Peyer's patch (tissue), 4 donors: ENCODE data around the gene TMEM174.

Experiments
- CTCF ChIP-seq, 6 experiments: fragments of 450-650 bp in 4 of 6; fragments of 200-600 bp in 2 of 6; sonication (generic) in 1 of 6; IDR thresholded peaks; one replicate each; pipeline ENCODE4 v1.5.1; 2017 to 2019; ENCODE audit warnings: antibody characterized with exemption in 6 of 6, mild to moderate bottlenecking in 3 of 6, moderate library complexity in 1 of 6
- POLR2A ChIP-seq, 2 donors: fragments of 450-650 bp; IDR thresholded peaks; one replicate each; pipeline ENCODE4 v1.5.1; 2017; ENCODE audit warnings: antibody characterized with exemption in 2 of 2, mild to moderate bottlenecking in 2 of 2, moderate library complexity in 2 of 2

- TF ChIP-seq CTCF (IDR thresholded peaks at IDR 0.05) (no peak), POLR2A (IDR thresholded peaks at IDR 0.05) (no peak)
Measured at GRCh38 chr5:73143716-73144115, 29.3 kb upstream of the TMEM174 start.
